ENCODE results near the gene ARNT2. TPM values are rescaled to one million over a fixed set of nuclear protein-coding genes. Genes with fewer than 3 reads are reported as not detected.

Gene ARNT2
- total and polyA plus RNA-seq, 2 donors (not counting 1 experiment from before 2014, with no cell fraction given), result 15.5 to 61.2 TPM

DNA sequence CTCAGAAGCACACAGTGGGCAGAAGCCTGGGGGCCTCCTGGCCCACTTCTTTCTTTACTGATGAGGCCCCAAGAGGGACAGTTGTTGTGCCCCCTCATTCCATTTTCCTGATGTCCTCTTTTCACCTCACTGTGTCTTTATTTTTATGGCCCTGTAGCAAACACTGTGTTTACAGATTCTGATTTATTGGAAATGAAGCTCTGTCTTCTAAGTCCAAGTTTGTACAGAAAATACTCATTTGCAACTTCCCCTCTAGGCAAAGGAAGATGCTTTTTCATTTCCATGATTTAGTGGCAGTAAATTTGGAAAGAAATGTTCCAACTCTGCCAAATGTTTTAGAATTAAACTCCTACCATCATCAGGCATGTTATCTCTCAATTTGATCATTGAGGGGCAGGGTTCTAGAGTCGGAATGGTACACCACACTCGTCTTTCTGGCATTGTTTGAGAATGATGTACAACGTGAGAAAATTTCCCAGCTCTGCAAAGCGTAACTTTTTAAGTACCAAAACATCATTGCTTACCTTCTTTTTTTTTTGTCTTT lies 129.7 kb downstream of the ARNT2 start:
- no peak overlapping the region for H2AFZ ChIP-seq (ENCODE audit: low read length)
- no peaks in the 10 kb centered on the region for H3K27me3 ChIP-seq (ENCODE audit: control insufficient read depth, insufficient read depth, low read length)
- H3K4me3 ChIP-seq (replicated peaks in 1 of 4; ENCODE audit: control extremely low read depth in 1 of 4, insufficient read depth in 1 of 4, low read depth in 3 of 4, low read length in 4 of 4), result no peak overlapping the region
- H3K36me3 ChIP-seq (ENCODE audit: control insufficient read depth, insufficient read depth, low read length), result no peaks in the 10 kb centered on the region
- no peak for DNase-seq (ENCODE audit: low read depth in 2 of 2)
- TF ChIP-seq EZH2 (IDR thresholded peaks at IDR 0.05; ENCODE audit: low read length, missing control alignments) (no peak), CTCF (conservative IDR thresholded peaks at IDR 0.05 in 1 of 2, IDR thresholded peaks at IDR 0.05 in 1 of 2; ENCODE audit: low read depth in 1 of 2, low read length in 2 of 2) (no peak)
- no peak overlapping the region for H3K27ac ChIP-seq (ENCODE audit: insufficient read depth, low read length)
- H3K9ac ChIP-seq (ENCODE audit: insufficient read depth, low read length), result no peak overlapping the region
- peaks cover 12% of the 10 kb centered on the region for H3K4me1 ChIP-seq (ENCODE audit: control insufficient read depth, extremely low read depth, insufficient read depth, low read length)
- H3K4me2 ChIP-seq (ENCODE audit: extremely low read depth, insufficient read depth, low read length), result no peak overlapping the region
- H3K79me2 ChIP-seq (ENCODE audit: control insufficient read depth, insufficient read depth, low read length), result no peaks in the 10 kb centered on the region
- H4K20me1 ChIP-seq (ENCODE audit: control insufficient read depth, extremely low read depth, insufficient read depth, low read length), result no peaks in the 10 kb centered on the region
- no peaks in the 10 kb centered on the region for H3K9me3 ChIP-seq (ENCODE audit: control insufficient read depth, insufficient read depth, low read depth, low read length)

DNA sequence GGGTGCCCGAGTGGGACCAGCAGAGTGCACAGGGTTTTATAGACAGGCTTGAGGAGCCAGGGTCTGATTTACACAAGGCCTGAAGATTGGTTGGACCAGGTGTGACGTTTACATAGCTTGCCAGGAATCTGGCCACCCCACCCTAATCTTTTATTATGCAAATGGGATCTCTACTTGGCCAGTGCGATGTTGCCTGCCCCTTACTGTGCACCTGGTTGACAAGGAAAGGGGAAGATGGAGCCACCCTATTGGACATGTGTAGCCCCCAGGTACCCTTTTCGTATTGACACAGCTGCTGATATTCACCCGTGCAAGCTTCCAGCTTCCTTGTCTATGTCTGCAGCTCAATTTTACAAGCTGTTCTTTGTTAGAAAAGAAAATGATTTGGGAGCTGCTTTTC lies 132.0 kb downstream of the ARNT2 start:
- Histone ChIP-seq H3K79me2 (ENCODE audit: control insufficient read depth, insufficient read depth, low read length) (no peaks in the 10 kb centered on the region), H3K4me3 (replicated peaks in 1 of 4; ENCODE audit: control extremely low read depth in 1 of 4, insufficient read depth in 1 of 4, low read depth in 3 of 4, low read length in 4 of 4) (no peak overlapping the region), H4K20me1 (ENCODE audit: control insufficient read depth, extremely low read depth, insufficient read depth, low read length) (no peaks in the 10 kb centered on the region), H3K36me3 (ENCODE audit: control insufficient read depth, insufficient read depth, low read length) (no peaks in the 10 kb centered on the region), H3K9ac (ENCODE audit: insufficient read depth, low read length) (no peak overlapping the region), H3K4me2 (ENCODE audit: extremely low read depth, insufficient read depth, low read length) (no peak overlapping the region), H3K4me1 (ENCODE audit: control insufficient read depth, extremely low read depth, insufficient read depth, low read length) (peaks cover 9% of the 10 kb centered on the region), H3K27me3 (ENCODE audit: control insufficient read depth, insufficient read depth, low read length) (no peaks in the 10 kb centered on the region), H3K9me3 (ENCODE audit: control insufficient read depth, insufficient read depth, low read depth, low read length) (no peaks in the 10 kb centered on the region), H2AFZ (ENCODE audit: low read length) (no peak overlapping the region), H3K27ac (ENCODE audit: insufficient read depth, low read length) (no peak overlapping the region)
- no peak for TF ChIP-seq EZH2 (IDR thresholded peaks at IDR 0.05; ENCODE audit: low read length, missing control alignments)
- TF ChIP-seq CTCF (conservative IDR thresholded peaks at IDR 0.05 in 1 of 2, IDR thresholded peaks at IDR 0.05 in 1 of 2; ENCODE audit: low read depth in 1 of 2, low read length in 2 of 2), result no peak
- no peak for DNase-seq (ENCODE audit: low read depth in 2 of 2)

- Histone ChIP-seq H3K27ac (ENCODE audit: insufficient read depth, low read length) (no peak overlapping the region), H4K20me1 (ENCODE audit: control insufficient read depth, extremely low read depth, insufficient read depth, low read length) (no peaks in the 10 kb centered on the region), H3K36me3 (ENCODE audit: control insufficient read depth, insufficient read depth, low read length) (no peaks in the 10 kb centered on the region), H2AFZ (ENCODE audit: low read length) (no peak overlapping the region), H3K27me3 (ENCODE audit: control insufficient read depth, insufficient read depth, low read length) (no peaks in the 10 kb centered on the region), H3K79me2 (ENCODE audit: control insufficient read depth, insufficient read depth, low read length) (no peaks in the 10 kb centered on the region), H3K9me3 (ENCODE audit: control insufficient read depth, insufficient read depth, low read depth, low read length) (no peaks in the 10 kb centered on the region), H3K4me3 (replicated peaks in 1 of 4; ENCODE audit: control extremely low read depth in 1 of 4, insufficient read depth in 1 of 4, low read depth in 3 of 4, low read length in 4 of 4) (no peak overlapping the region), H3K4me1 (ENCODE audit: control insufficient read depth, extremely low read depth, insufficient read depth, low read length) (peaks cover 4% of the 10 kb centered on the region), H3K4me2 (ENCODE audit: extremely low read depth, insufficient read depth, low read length) (no peak overlapping the region), H3K9ac (ENCODE audit: insufficient read depth, low read length) (no peak overlapping the region)
- TF ChIP-seq CTCF (conservative IDR thresholded peaks at IDR 0.05 in 1 of 2, IDR thresholded peaks at IDR 0.05 in 1 of 2; ENCODE audit: low read depth in 1 of 2, low read length in 2 of 2) (no peak), EZH2 (IDR thresholded peaks at IDR 0.05; ENCODE audit: low read length, missing control alignments) (no peak)
- no peak for DNase-seq (ENCODE audit: low read depth in 2 of 2)
Observed at GRCh38 chr15:80536716-80537115, 132.5 kb downstream of the ARNT2 start.
